ENCODE measurements around the gene LKAAEAR1. TPM values are rescaled to one million over a fixed set of nuclear protein-coding genes. Genes with fewer than 3 reads are reported as not detected.

Gene LKAAEAR1
- total and polyA plus RNA-seq, 2 of the 13 experiments (the other 11 are each of a cell fraction or from before 2014, with no cell fraction given), result not detected

- TF ChIP-seq CBX1 (IDR thresholded peaks at IDR 0.05; ENCODE audit: low read depth), result no peak
- peak; percentile 75; the same call in 1 of the 2 replicates for TF ChIP-seq ZBTB34 (CRISPR knock-in tag; IDR thresholded peaks at IDR 0.05)
- no peak for TF ChIP-seq TAF15 (IDR thresholded peaks at IDR 0.05; ENCODE audit: low read depth, low read length, poor library complexity, severe bottlenecking)
- 0 out of 2 replicates have a peak, but pooled peaks have one; percentile 51 for TF ChIP-seq SNAPC5 (CRISPR knock-in tag; IDR thresholded peaks at IDR 0.05; ENCODE audit: borderline replicate concordance)
- peak; percentile 96 for TF ChIP-seq ZEB1 (IDR thresholded peaks at IDR 0.05; ENCODE audit: insufficient replicate concordance, low read depth)
- 0 out of 2 replicates have a peak, but pooled peaks have one; percentile 63 for TF ChIP-seq MTF2 (CRISPR knock-in tag; IDR thresholded peaks at IDR 0.05; ENCODE audit: borderline replicate concordance)
- no peak for TF ChIP-seq ARID3A (IDR thresholded peaks at IDR 0.05; ENCODE audit: low read depth, low read length)
- no peak for TF ChIP-seq TCF7L2 (IDR thresholded peaks at IDR 0.05; ENCODE audit: low read depth, low read length)
- no peak for TF ChIP-seq ZNF720 (CRISPR knock-in tag; IDR thresholded peaks at IDR 0.05)
- peak; percentile 87 for TF ChIP-seq MXD1 (CRISPR knock-in tag; IDR thresholded peaks at IDR 0.05)
- no peak for TF ChIP-seq ZNF597 (CRISPR knock-in tag; IDR thresholded peaks at IDR 0.05)
- no peak for TF ChIP-seq ZKSCAN8 (CRISPR knock-in tag; IDR thresholded peaks at IDR 0.05; ENCODE audit: borderline replicate concordance)
- TF ChIP-seq KAT2B (IDR thresholded peaks at IDR 0.05; ENCODE audit: borderline replicate concordance, low read depth, low read length), result no peak
- TF ChIP-seq POLR2AphosphoS2 (IDR thresholded peaks at IDR 0.05; ENCODE audit: low read depth, low read length), result no peak
- TF ChIP-seq XRCC5 (optimal IDR thresholded peaks at IDR 0.05; ENCODE audit: low read length), result peak; percentile 85
- TF ChIP-seq ZFP91 (CRISPR knock-in tag; IDR thresholded peaks at IDR 0.05; ENCODE audit: borderline replicate concordance), result peak; percentile 41; the same call in 1 of the 2 replicates
- TF ChIP-seq TBX3 (IDR thresholded peaks at IDR 0.05; ENCODE audit: borderline replicate concordance), result peak; percentile 39; the same call in 1 of the 2 replicates
- TF ChIP-seq TFE3 (CRISPR knock-in tag; IDR thresholded peaks at IDR 0.05), result no peak
- peak; percentile 12 for TF ChIP-seq HNRNPLL (IDR thresholded peaks at IDR 0.05; ENCODE audit: low read depth, low read length, poor library complexity, severe bottlenecking)
- no peak for TF ChIP-seq NKX3-1 (CRISPR knock-in tag; IDR thresholded peaks at IDR 0.05)
Observed at GRCh38 chr20:64052987-64053840, 31.0 kb downstream of the LKAAEAR1 start (continued).

Data from HepG2 (cell line).